Endothelial cell of umbilical vein (primary cell): ENCODE measurements around the gene SAMD10. TPM values are rescaled to one million over a fixed set of nuclear protein-coding genes. Genes with fewer than 3 reads are reported as not detected.

Source experiments
- BruUV-seq: library from RNA; stranded (reverse); fragments of 400-500 nt; replicated peaks from 2 replicates; lab custom pipeline; 2021; lab: Mats Ljungman, UMichigan
- CTCF ChIA-PET: fragments of 300-600, 350-600 bp; sonication (Branson Sonifier 250); formaldehyde crosslinking; loops from one replicate; lab custom pipeline; 2021; ENCODE audit warnings: antibody characterized with exemption, inconsistent platforms; lab: Charles Lee
- POLR2A ChIA-PET: fragments of 300-600, 350-600 bp; sonication (Branson Sonifier 250); formaldehyde crosslinking; loops from one replicate; lab custom pipeline; 2021; ENCODE audit warnings: antibody characterized with exemption, inconsistent platforms; lab: Charles Lee
- DNase-seq: peaks from one replicate; pipeline ENCODE4 v3.0.0-alpha.2; 2011; ENCODE audit warnings: low read depth, low spot score
- FAIRE-seq: peaks from 2 replicates; lab custom pipeline; 2011; peaks lifted over from hg19 to GRCh38; lab: Jason Lieb, UNC
- H2AFZ ChIP-seq: 2 replicates; pipeline ENCODE4 v1.6.0; 2012; ENCODE audit warnings: low read depth, low read length, control low read depth, inconsistent platforms
- H3K27ac ChIP-seq: 2 replicates; pipeline ENCODE4 v1.5.1; 2011; ENCODE audit warnings: low read depth, mild to moderate bottlenecking, control low read depth, low read length, moderate library complexity; ENCODE audit not compliant: insufficient read depth
- H3K27me3 ChIP-seq, 2 experiments: 2 replicates each; pipeline versions ENCODE4 v1.6.0 to v1.6.1; 2011; ENCODE audit warnings: low read length in 2 of 2, mixed read lengths in 1 of 2; ENCODE audit not compliant: control insufficient read depth in 2 of 2, insufficient read depth in 2 of 2
- H3K36me3 ChIP-seq, 2 experiments: 2 replicates in 1 of 2; 3 replicates in 1 of 2; pipeline ENCODE4 v1.5.1; 2011; ENCODE audit warnings: low read length in 2 of 2, mild to moderate bottlenecking in 1 of 2, moderate library complexity in 1 of 2; ENCODE audit not compliant: control insufficient read depth in 2 of 2, insufficient read depth in 2 of 2; ENCODE audit errors: extremely low read depth in 1 of 2
- H3K4me1 ChIP-seq: 3 replicates; pipeline ENCODE4 v1.5.1; 2011; ENCODE audit warnings: mild to moderate bottlenecking, low read length; ENCODE audit not compliant: control insufficient read depth, insufficient read depth; ENCODE audit errors: extremely low read depth
- H3K4me2 ChIP-seq: 2 replicates; pipeline ENCODE4 v1.6.1; 2011; ENCODE audit warnings: low read length, control low read depth, mixed read lengths; ENCODE audit not compliant: insufficient read depth
- H3K4me3 ChIP-seq, 3 experiments: fragments of 200-600 bp in 1 of 3; sonication (generic), shearing (Covaris generic) in 1 of 3; replicated peaks in 1 of 3; 2 replicates each; pipeline ENCODE4 v1.5.1; 2011 to 2016; ENCODE audit warnings: control low read depth in 3 of 3, low read length in 3 of 3, mild to moderate bottlenecking in 2 of 3, inconsistent platforms in 1 of 3, low read depth in 1 of 3, moderate library complexity in 1 of 3; ENCODE audit not compliant: insufficient read depth in 1 of 3
- H3K79me2 ChIP-seq: 2 replicates; pipeline ENCODE4 v1.6.0; 2012; ENCODE audit warnings: low read length, inconsistent platforms; ENCODE audit not compliant: control insufficient read depth, insufficient read depth
- H3K9ac ChIP-seq: replicated peaks from 2 replicates; pipeline ENCODE3; 2011; ENCODE audit warnings: low read length, control low read depth; ENCODE audit not compliant: insufficient read depth; ENCODE audit errors: extremely low read depth
- H3K9me1 ChIP-seq: replicated peaks from 3 replicates; pipeline ENCODE4 v1.6.0; 2011; ENCODE audit warnings: mild to moderate bottlenecking, low read length; ENCODE audit not compliant: control insufficient read depth, insufficient read depth; ENCODE audit errors: extremely low read depth
- H3K9me3 ChIP-seq: replicated peaks from 2 replicates; pipeline ENCODE4 v1.5.1; 2012; ENCODE audit warnings: low read length, inconsistent platforms; ENCODE audit not compliant: control insufficient read depth, insufficient read depth
- H4K20me1 ChIP-seq: replicated peaks from 2 replicates; pipeline ENCODE3; 2011; ENCODE audit warnings: mild to moderate bottlenecking, low read length; ENCODE audit not compliant: control insufficient read depth, insufficient read depth; ENCODE audit errors: extremely low read depth
- EZH2 ChIP-seq: IDR thresholded peaks from 2 replicates; pipeline ENCODE4 v1.6.1; 2012; ENCODE audit warnings: borderline replicate concordance, low read depth, mild to moderate bottlenecking, moderate library complexity, low read length, inconsistent platforms; ENCODE audit not compliant: severe bottlenecking
- FOS ChIP-seq: IDR thresholded peaks from 2 replicates; pipeline ENCODE4 v1.6.1; 2011; ENCODE audit warnings: mild to moderate bottlenecking, low read length, moderate library complexity, borderline replicate concordance; ENCODE audit not compliant: insufficient read depth
- GATA2 ChIP-seq: IDR thresholded peaks from 2 replicates; pipeline ENCODE4 v1.7.0; 2011; ENCODE audit warnings: low read depth, mild to moderate bottlenecking, moderate library complexity, mixed read lengths, low read length; ENCODE audit not compliant: insufficient read length, insufficient read depth
- JUN ChIP-seq: IDR thresholded peaks from 2 replicates; pipeline ENCODE4 v1.6.1; 2011; ENCODE audit warnings: borderline replicate concordance, low read depth; ENCODE audit not compliant: insufficient read length, insufficient read depth
- MYC ChIP-seq: IDR thresholded peaks from one replicate; pipeline ENCODE4 v1.6.1; 2011; ENCODE audit warnings: mild to moderate bottlenecking, low read depth, low read length
- POLR2A ChIP-seq: IDR thresholded peaks from 2 replicates; pipeline ENCODE4 v1.6.1; 2012; ENCODE audit warnings: low read depth, mild to moderate bottlenecking, control low read depth, low read length
- POLR2AphosphoS5 ChIP-seq: IDR thresholded peaks from 2 replicates; pipeline ENCODE4 v1.6.1; 2012; ENCODE audit warnings: low read depth, mild to moderate bottlenecking, control low read depth, low read length, moderate library complexity; ENCODE audit not compliant: insufficient read depth
- dilution Hi-C: fragments of 300-500 bp; cut with MboI; formaldehyde crosslinking; loops from one replicate; pipeline ENCODE4 v1.15.0; 2019; ENCODE audit warnings: low sequenced_read_pairs; ENCODE audit not compliant: extremely low pct_ligation_motif_present
- intact Hi-C: fragments of 100-400 bp; cut with micrococcal nuclease; formaldehyde crosslinking; loops from one replicate; pipeline ENCODE4 v1.10.0; 2022
- polyA plus RNA-seq, 4 experiments: library from polyadenylated mRNA; depleted of rRNA in 3 of 4; stranded (reverse) in 3 of 4; unstranded in 1 of 4; fragments of >200 nt; gene quantifications; 2 replicates each; pipeline versions ENCODE4 v1.2.1 to v1.2.3, GENCODE V29; 2011 to 2012; ENCODE audit warnings: missing spikeins in 1 of 4
- total RNA-seq: library from RNA; stranded (reverse); gene quantifications from 2 replicates; pipeline ENCODE4 v1.2.3, GENCODE V29; 2021
- TF ChIP-seq, protein P1 (sequence below), 2 donors: IDR thresholded peaks; 1 replicate in 1 of 2; 2 replicates in 1 of 2; pipeline ENCODE4 v1.5.1; 2011; ENCODE audit warnings: low read length in 2 of 2, mild to moderate bottlenecking in 2 of 2, moderate library complexity in 2 of 2, control low read depth in 1 of 2, inconsistent platforms in 1 of 2, low read depth in 1 of 2; ENCODE audit not compliant: insufficient read depth in 1 of 2; ENCODE audit errors: extremely low read depth in 1 of 2
- TF ChIP-seq, protein P2 (sequence below): IDR thresholded peaks from 2 replicates; pipeline ENCODE4 v1.6.1; 2011; ENCODE audit not compliant: insufficient read depth, insufficient read length

Gene SAMD10
- total and polyA plus RNA-seq, 2 donors (not counting 3 experiments of a cell fraction or from before 2014, with no cell fraction given), result 4.7 to 5.3 TPM

DNA sequence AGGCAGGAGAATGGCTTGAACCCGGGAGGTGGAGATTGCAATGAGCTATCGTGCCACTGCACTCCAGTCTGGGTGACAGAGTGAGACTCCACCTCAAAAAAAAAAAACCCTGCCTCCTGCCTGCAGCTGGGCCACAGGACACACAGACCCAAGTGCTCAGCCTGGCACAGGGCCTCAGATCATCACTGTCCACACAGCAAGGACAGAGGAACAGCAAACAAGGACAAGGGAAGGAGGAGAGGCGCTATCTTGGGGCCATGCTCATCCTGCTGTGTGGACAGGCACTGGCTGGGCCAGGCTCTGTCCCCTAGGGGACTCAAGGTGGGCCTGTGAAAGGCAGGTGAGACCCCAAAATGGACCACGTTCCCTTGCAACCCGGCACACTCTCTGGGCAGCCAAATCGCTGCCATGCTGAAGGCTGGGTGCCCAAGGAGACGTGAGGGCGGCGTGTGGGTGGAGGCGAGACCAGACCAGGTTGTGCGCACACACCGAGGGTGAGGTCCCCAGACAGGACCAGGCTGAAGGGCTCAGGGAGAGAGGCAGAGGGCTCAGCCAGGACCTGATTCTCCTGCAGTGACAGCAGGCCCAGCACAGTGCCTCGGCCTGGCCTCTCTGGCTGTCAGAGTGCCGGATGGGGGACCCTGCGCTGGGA lies 32.3 kb downstream of the SAMD10 start:
- H3K27ac ChIP-seq, result no peak overlapping the region
- TF ChIP-seq GATA2 (no peak), POLR2AphosphoS5 (no peak), EZH2 (no peak), JUN (no peak), POLR2A (no peak), FOS (no peak), MYC (no peak)
- TF ChIP-seq, protein P1, sequence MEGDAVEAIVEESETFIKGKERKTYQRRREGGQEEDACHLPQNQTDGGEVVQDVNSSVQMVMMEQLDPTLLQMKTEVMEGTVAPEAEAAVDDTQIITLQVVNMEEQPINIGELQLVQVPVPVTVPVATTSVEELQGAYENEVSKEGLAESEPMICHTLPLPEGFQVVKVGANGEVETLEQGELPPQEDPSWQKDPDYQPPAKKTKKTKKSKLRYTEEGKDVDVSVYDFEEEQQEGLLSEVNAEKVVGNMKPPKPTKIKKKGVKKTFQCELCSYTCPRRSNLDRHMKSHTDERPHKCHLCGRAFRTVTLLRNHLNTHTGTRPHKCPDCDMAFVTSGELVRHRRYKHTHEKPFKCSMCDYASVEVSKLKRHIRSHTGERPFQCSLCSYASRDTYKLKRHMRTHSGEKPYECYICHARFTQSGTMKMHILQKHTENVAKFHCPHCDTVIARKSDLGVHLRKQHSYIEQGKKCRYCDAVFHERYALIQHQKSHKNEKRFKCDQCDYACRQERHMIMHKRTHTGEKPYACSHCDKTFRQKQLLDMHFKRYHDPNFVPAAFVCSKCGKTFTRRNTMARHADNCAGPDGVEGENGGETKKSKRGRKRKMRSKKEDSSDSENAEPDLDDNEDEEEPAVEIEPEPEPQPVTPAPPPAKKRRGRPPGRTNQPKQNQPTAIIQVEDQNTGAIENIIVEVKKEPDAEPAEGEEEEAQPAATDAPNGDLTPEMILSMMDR (IDR thresholded peaks at IDR 0.05; ENCODE audit: extremely low read depth in 1 of 2, insufficient read depth in 1 of 2, low read depth in 1 of 2, low read length in 2 of 2), result no peak
- TF ChIP-seq, protein P2, sequence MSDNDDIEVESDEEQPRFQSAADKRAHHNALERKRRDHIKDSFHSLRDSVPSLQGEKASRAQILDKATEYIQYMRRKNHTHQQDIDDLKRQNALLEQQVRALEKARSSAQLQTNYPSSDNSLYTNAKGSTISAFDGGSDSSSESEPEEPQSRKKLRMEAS, result no peak
- H3K79me2 ChIP-seq, result peaks cover 37% of the 10 kb centered on the region
- no peaks in the 10 kb centered on the region for H4K20me1 ChIP-seq
- POLR2A ChIA-PET, result no interaction called here
- H3K4me2 ChIP-seq, result no peak overlapping the region
- DNase-seq (no peak), FAIRE-seq (no peak)
- H3K4me1 ChIP-seq, result peaks cover 21% of the 10 kb centered on the region
- H2AFZ ChIP-seq, result no peak overlapping the region
- intact Hi-C loops, result no loop called here
- BruUV-seq, result no TSS peak
- dilution Hi-C loops, result no loop called here
- no peak overlapping the region for H3K4me3 ChIP-seq
- H3K9me3 ChIP-seq, result no peaks in the 10 kb centered on the region
- peaks cover 3 to 30% of the 10 kb centered on the region in 2 experiments for H3K36me3 ChIP-seq
- CTCF ChIA-PET, result no interaction called here
- H3K27me3 ChIP-seq, result no peaks in the 10 kb centered on the region
- no peak overlapping the region for H3K9ac ChIP-seq
- H3K9me1 ChIP-seq, result no peaks in the 10 kb centered on the region
